Gastroesophageal sphincter (tissue), 3 donors: ENCODE measurements around the gene NFYC.

Experiments used
- CTCF ChIP-seq, 4 experiments: fragments of 200-600 bp in 2 of 4; fragments of 450-650 bp in 2 of 4; sonication (generic) in 1 of 4; IDR thresholded peaks; one replicate each; pipeline ENCODE4 v1.5.1; 2017 to 2019; ENCODE audit warnings: antibody characterized with exemption in 4 of 4, mild to moderate bottlenecking in 2 of 4, moderate library complexity in 2 of 4
- POLR2A ChIP-seq, 2 donors: fragments of 450-650 bp; IDR thresholded peaks; one replicate each; pipeline ENCODE4 v1.6.1; 2017; ENCODE audit warnings: antibody characterized with exemption in 2 of 2, mild to moderate bottlenecking in 2 of 2, moderate library complexity in 1 of 2
- POLR2AphosphoS5 ChIP-seq: sonication (generic); formaldehyde crosslinking; IDR thresholded peaks from one replicate; pipeline ENCODE4 v1.6.1; 2017; ENCODE audit warnings: antibody characterized with exemption

- no peak for TF ChIP-seq CTCF (IDR thresholded peaks at IDR 0.05)
- TF ChIP-seq POLR2AphosphoS5: no peak
- TF ChIP-seq POLR2A (IDR thresholded peaks at IDR 0.05): no peak
Observed at GRCh38 chr1:40817791-40818263, 126.3 kb downstream of the NFYC start.
